SU-DHL-6 (cell line): ENCODE results near the gene HECW1.

Source experiments
- H2AFZ ChIP-seq: fragments of 200-600 bp; sonication (generic); 2 replicates; pipeline ENCODE4 v1.6.1; 2014; ENCODE audit warnings: low read depth, mild to moderate bottlenecking, moderate library complexity, mixed read lengths, antibody characterized with exemption, low read length; ENCODE audit not compliant: severe bottlenecking
- H3F3A ChIP-seq: fragments of 200-600 bp; shearing (Covaris generic); 2 replicates; pipeline ENCODE4 v1.6.0; 2016; ENCODE audit warnings: antibody characterized with exemption, mild to moderate bottlenecking; ENCODE audit not compliant: insufficient read depth
- H3K27ac ChIP-seq: fragments of 200-600 bp; sonication (generic); 2 replicates; pipeline ENCODE4 v1.5.1; 2016; ENCODE audit warnings: low read depth, mild to moderate bottlenecking, low read length, moderate library complexity, mixed read lengths
- H3K27me3 ChIP-seq: fragments of 200-600 bp; sonication (generic), shearing (Covaris generic); 2 replicates; pipeline ENCODE4 v1.6.0; 2014; ENCODE audit warnings: mild to moderate bottlenecking, low read length
- H3K36me3 ChIP-seq: fragments of 200-600 bp; sonication (generic); 2 replicates; pipeline ENCODE4 v1.6.1; 2014; ENCODE audit warnings: mild to moderate bottlenecking, low read length, mixed read lengths
- H3K4me2 ChIP-seq: fragments of 300-600, 200-600 bp; shearing (Covaris generic), sonication (generic); 2 replicates; pipeline ENCODE4 v1.6.0; 2014; ENCODE audit warnings: low read length, low read depth, mild to moderate bottlenecking; ENCODE audit not compliant: poor library complexity, severe bottlenecking
- H3K4me3 ChIP-seq: fragments of 200-600 bp; sonication (generic); 2 replicates; pipeline ENCODE4 v1.5.1; 2014; ENCODE audit warnings: antibody characterized with exemption, low read length, mild to moderate bottlenecking, mixed read lengths; ENCODE audit not compliant: insufficient read depth, poor library complexity, severe bottlenecking
- H3K79me2 ChIP-seq: fragments of 200-600 bp; sonication (generic); 2 replicates; pipeline ENCODE4 v1.6.1; 2014; ENCODE audit warnings: mild to moderate bottlenecking, low read length, moderate library complexity; ENCODE audit not compliant: insufficient read depth
- H3K9ac ChIP-seq: fragments of 200-600 bp; sonication (generic); 2 replicates; pipeline ENCODE4 v1.7.0; 2014; ENCODE audit warnings: mild to moderate bottlenecking, low read length
- H3K9me2 ChIP-seq: fragments of 200-600 bp; sonication (generic); replicated peaks from 2 replicates; pipeline ENCODE4 v1.6.1; 2014; ENCODE audit warnings: low read length; ENCODE audit not compliant: insufficient read depth
- H3K9me3 ChIP-seq: fragments of 200-600 bp; sonication (generic); 2 replicates; pipeline ENCODE4 v1.6.1; 2014; ENCODE audit warnings: low read length, mixed read lengths; ENCODE audit not compliant: insufficient read depth
- H4K20me1 ChIP-seq: fragments of 200-600 bp; sonication (generic); 2 replicates; pipeline ENCODE4 v1.6.1; 2014; ENCODE audit warnings: low read depth, mild to moderate bottlenecking, antibody characterized with exemption, low read length, moderate library complexity, mixed read lengths
- EZH2phosphoT487 ChIP-seq: fragments of 200-600 bp; sonication (generic), shearing (Covaris generic); conservative IDR thresholded peaks from 2 replicates; pipeline ENCODE4 v1.6.1; 2018; ENCODE audit warnings: mild to moderate bottlenecking, antibody characterized with exemption, low read length, moderate library complexity, mixed read lengths
- TF ChIP-seq, protein P1 (sequence below): fragments of 200-600 bp; sonication (generic); IDR thresholded peaks from one replicate; pipeline ENCODE4 v1.5.1; 2017; ENCODE audit warnings: antibody characterized with exemption, mild to moderate bottlenecking, low read length, moderate library complexity; ENCODE audit not compliant: insufficient read depth, poor library complexity, severe bottlenecking

Gene HECW1

DNA sequence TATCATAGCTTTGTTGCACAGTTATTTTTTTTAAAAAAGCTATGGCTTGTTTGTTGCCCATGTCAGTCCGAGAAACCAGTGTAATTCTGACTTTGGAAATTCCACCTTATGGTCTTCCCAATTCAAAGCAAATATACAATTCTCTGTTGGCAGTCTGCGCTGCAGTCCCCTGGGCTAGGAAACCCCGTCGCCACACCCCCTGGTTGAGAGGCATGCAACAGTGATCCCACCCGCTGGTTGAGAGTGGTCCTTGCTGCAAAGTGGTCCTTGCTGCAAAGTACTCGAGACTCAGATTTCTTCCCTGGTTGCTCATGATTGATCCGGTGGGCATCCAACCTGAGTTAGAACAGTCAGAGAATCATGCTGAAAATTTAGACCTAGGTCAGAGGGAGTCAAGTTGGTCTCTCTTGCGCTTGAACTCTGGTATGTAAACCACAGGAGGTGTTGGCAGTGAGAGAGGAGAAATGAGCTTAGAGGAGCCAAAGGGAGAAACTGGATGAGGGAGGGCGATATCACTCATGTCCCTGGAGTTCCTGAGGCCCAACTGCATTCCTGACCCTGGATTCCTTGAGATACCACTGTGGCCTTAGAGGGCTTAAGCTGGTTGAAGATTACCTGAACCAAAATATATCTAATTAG, 425.4 kb downstream of the HECW1 start:
- Histone ChIP-seq H3K9me3 (no peaks in the 10 kb centered on the region), H3K9ac (no peak overlapping the region), H3K27me3 (no peaks in the 10 kb centered on the region; the same call in 1 of the 2 replicates), H4K20me1 (no peaks in the 10 kb centered on the region), H3K9me2 (no peaks in the 10 kb centered on the region), H3F3A (no peaks in the 10 kb centered on the region), H3K27ac (no peak overlapping the region), H3K36me3 (no peaks in the 10 kb centered on the region), H3K4me2 (no peak overlapping the region), H3K79me2 (no peaks in the 10 kb centered on the region), H2AFZ (no peak overlapping the region), H3K4me3 (no peak overlapping the region)
- TF ChIP-seq, protein P1, sequence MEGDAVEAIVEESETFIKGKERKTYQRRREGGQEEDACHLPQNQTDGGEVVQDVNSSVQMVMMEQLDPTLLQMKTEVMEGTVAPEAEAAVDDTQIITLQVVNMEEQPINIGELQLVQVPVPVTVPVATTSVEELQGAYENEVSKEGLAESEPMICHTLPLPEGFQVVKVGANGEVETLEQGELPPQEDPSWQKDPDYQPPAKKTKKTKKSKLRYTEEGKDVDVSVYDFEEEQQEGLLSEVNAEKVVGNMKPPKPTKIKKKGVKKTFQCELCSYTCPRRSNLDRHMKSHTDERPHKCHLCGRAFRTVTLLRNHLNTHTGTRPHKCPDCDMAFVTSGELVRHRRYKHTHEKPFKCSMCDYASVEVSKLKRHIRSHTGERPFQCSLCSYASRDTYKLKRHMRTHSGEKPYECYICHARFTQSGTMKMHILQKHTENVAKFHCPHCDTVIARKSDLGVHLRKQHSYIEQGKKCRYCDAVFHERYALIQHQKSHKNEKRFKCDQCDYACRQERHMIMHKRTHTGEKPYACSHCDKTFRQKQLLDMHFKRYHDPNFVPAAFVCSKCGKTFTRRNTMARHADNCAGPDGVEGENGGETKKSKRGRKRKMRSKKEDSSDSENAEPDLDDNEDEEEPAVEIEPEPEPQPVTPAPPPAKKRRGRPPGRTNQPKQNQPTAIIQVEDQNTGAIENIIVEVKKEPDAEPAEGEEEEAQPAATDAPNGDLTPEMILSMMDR: no peak
- TF ChIP-seq EZH2phosphoT487: no peak

DNA sequence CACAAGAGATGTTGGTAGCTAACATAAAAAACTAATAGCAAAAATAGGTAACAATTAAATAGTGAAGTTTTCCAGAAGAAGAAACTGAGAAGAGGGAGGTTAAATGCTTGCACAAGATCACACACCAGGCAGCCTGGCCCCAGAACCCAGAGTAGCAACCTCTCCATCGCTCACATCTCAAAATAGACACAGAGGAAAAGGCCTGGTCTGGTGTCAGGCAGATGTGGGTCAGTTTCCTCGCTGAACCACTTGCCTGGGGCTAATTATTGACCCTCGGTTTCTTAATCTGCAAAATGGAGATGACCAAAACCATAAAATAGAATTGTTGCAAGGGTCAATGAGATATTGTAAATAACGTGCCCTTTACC, 425.9 kb downstream of the HECW1 start:
- H2AFZ ChIP-seq: no peak overlapping the region
- H3K9me3 ChIP-seq: no peaks in the 10 kb centered on the region
- TF ChIP-seq EZH2phosphoT487: no peak
- TF ChIP-seq, protein P1: no peak
- no peaks in the 10 kb centered on the region for H3K9me2 ChIP-seq
- H3K9ac ChIP-seq: no peak overlapping the region
- no peaks in the 10 kb centered on the region for H3F3A ChIP-seq
- H3K36me3 ChIP-seq: no peaks in the 10 kb centered on the region
- H3K4me2 ChIP-seq: no peak overlapping the region
- H3K27me3 ChIP-seq: no peaks in the 10 kb centered on the region; the same call in 1 of the 2 replicates
- H4K20me1 ChIP-seq: no peaks in the 10 kb centered on the region
- H3K4me3 ChIP-seq: no peak overlapping the region
- H3K79me2 ChIP-seq: no peaks in the 10 kb centered on the region
- no peak overlapping the region for H3K27ac ChIP-seq

DNA sequence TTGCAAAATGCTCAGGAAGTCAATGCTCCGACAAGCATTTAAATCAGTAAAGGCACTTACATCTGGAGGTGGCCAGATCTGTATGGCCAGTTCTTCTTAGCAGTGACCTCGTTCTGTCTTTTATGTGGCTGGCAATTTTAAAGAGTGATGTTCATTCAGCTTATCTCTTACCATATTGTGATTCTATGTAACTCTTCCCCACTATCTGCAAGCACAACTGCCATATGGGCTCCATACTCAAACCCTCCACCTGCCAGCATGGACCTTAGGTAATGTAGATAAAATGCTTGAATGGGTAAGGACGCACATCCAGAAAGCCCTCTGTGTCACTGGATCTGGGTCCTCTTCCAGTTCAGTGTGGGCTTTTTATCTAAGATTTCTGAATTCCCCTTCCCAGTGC, 428.0 kb downstream of the HECW1 start:
- TF ChIP-seq, protein P1: no peak
- TF ChIP-seq EZH2phosphoT487: no peak
- H3K79me2 ChIP-seq: no peaks in the 10 kb centered on the region
- H3K9me3 ChIP-seq: no peaks in the 10 kb centered on the region
- no peaks in the 10 kb centered on the region for H3K36me3 ChIP-seq
- no peak overlapping the region for H3K27ac ChIP-seq
- no peak overlapping the region for H3K4me2 ChIP-seq
- H4K20me1 ChIP-seq: no peaks in the 10 kb centered on the region
- H2AFZ ChIP-seq: no peak overlapping the region
- no peak overlapping the region for H3K9ac ChIP-seq
- H3K9me2 ChIP-seq: no peaks in the 10 kb centered on the region
- H3F3A ChIP-seq: no peaks in the 10 kb centered on the region
- H3K27me3 ChIP-seq: no peaks in the 10 kb centered on the region; the same call in 1 of the 2 replicates
- no peak overlapping the region for H3K4me3 ChIP-seq
